H9 (cell line): ENCODE measurements around the gene SPAG5. TPM values are rescaled to one million over a fixed set of nuclear protein-coding genes. Genes with fewer than 3 reads are reported as not detected.

ENCODE experiments used
- DNase-seq: peaks from one replicate; pipeline ENCODE4 v3.0.0-alpha.2; 2017
- H2AFZ ChIP-seq: one replicate; pipeline ENCODE4 v1.6.1; 2013; ENCODE audit warnings: mild to moderate bottlenecking, low read length, control low read depth, moderate library complexity
- H2AK5ac ChIP-seq: 2 replicates; pipeline ENCODE4 v1.6.1; 2013; ENCODE audit warnings: low read length, control low read depth, mixed read lengths; ENCODE audit not compliant: insufficient read length
- H2BK120ac ChIP-seq: one replicate; pipeline ENCODE4 v1.6.1; 2013; ENCODE audit warnings: low read depth, mild to moderate bottlenecking, low read length, control low read depth, inconsistent platforms; ENCODE audit not compliant: poor library complexity, severe bottlenecking
- H2BK12ac ChIP-seq: 2 replicates; pipeline ENCODE4 v1.6.1; 2013; ENCODE audit warnings: low read length, control low read depth, mixed read lengths, low read depth; ENCODE audit not compliant: insufficient read length
- H2BK15ac ChIP-seq: 2 replicates; pipeline ENCODE4 v1.6.1; 2013; ENCODE audit warnings: low read depth, low read length, control low read depth
- H2BK20ac ChIP-seq: one replicate; pipeline ENCODE4 v1.6.1; 2013; ENCODE audit warnings: low read depth, mild to moderate bottlenecking, low read length, control low read depth, inconsistent platforms; ENCODE audit not compliant: poor library complexity, severe bottlenecking
- H2BK5ac ChIP-seq: 2 replicates; pipeline ENCODE4 v1.6.1; 2013; ENCODE audit warnings: low read length, control low read depth, mixed read lengths; ENCODE audit not compliant: insufficient read length
- H3K14ac ChIP-seq: 2 replicates; pipeline ENCODE4 v1.6.1; 2013; ENCODE audit warnings: low read length, control low read depth; ENCODE audit not compliant: insufficient read depth
- H3K18ac ChIP-seq: 2 replicates; pipeline ENCODE4 v1.6.1; 2013; ENCODE audit warnings: low read depth, mild to moderate bottlenecking, mixed read lengths, low read length, control low read depth; ENCODE audit not compliant: insufficient read length
- H3K23ac ChIP-seq: 2 replicates; pipeline ENCODE4 v1.6.1; 2013; ENCODE audit warnings: low read length, control low read depth, mixed read lengths, low read depth; ENCODE audit not compliant: insufficient read length
- H3K23me2 ChIP-seq: 2 replicates; pipeline ENCODE4 v1.6.1; 2013; ENCODE audit warnings: low read depth, mild to moderate bottlenecking, mixed read lengths, low read length, control low read depth; ENCODE audit not compliant: insufficient read length, poor library complexity, severe bottlenecking
- H3K27ac ChIP-seq: 2 replicates; pipeline ENCODE4 v1.5.1; 2013; ENCODE audit warnings: low read length, control low read depth, mixed read lengths, low read depth; ENCODE audit not compliant: insufficient read length
- H3K27me3 ChIP-seq: 2 replicates; pipeline ENCODE4 v1.6.1; 2013; ENCODE audit warnings: low read length, control low read depth, inconsistent platforms; ENCODE audit not compliant: insufficient read depth
- H3K4ac ChIP-seq: 2 replicates; pipeline ENCODE4 v1.6.1; 2013; ENCODE audit warnings: low read depth, mild to moderate bottlenecking, control low read depth, inconsistent platforms, low read length, moderate library complexity
- H3K4me1 ChIP-seq: 2 replicates; pipeline ENCODE4 v1.6.1; 2013; ENCODE audit warnings: low read length, control low read depth, inconsistent platforms; ENCODE audit not compliant: insufficient read depth
- H3K4me2 ChIP-seq: 2 replicates; pipeline ENCODE4 v1.6.1; 2013; ENCODE audit warnings: low read length, control low read depth, mixed read lengths; ENCODE audit not compliant: insufficient read length, insufficient read depth
- H3K56ac ChIP-seq: 2 replicates; pipeline ENCODE4 v1.6.1; 2013; ENCODE audit warnings: low read depth, mild to moderate bottlenecking, mixed read lengths, low read length, control low read depth; ENCODE audit not compliant: insufficient read length
- H3K79me1 ChIP-seq: 2 replicates; pipeline ENCODE4 v1.6.1; 2013; ENCODE audit warnings: low read depth, mild to moderate bottlenecking, moderate library complexity, low read length, control low read depth, inconsistent platforms; ENCODE audit not compliant: insufficient read depth, poor library complexity, severe bottlenecking
- H3K79me2 ChIP-seq: 2 replicates; pipeline ENCODE4 v1.6.1; 2013; ENCODE audit warnings: low read length, control low read depth, inconsistent platforms; ENCODE audit not compliant: insufficient read depth
- H3K9ac ChIP-seq: 2 replicates; pipeline ENCODE4 v1.6.1; 2013; ENCODE audit warnings: low read length, control low read depth, mixed read lengths; ENCODE audit not compliant: insufficient read length; ENCODE audit errors: extremely low read depth
- H3K9me3 ChIP-seq: one replicate; pipeline ENCODE4 v1.6.1; 2013; ENCODE audit warnings: low read depth, low read length, inconsistent platforms; ENCODE audit not compliant: control insufficient read depth
- H3T11ph ChIP-seq: one replicate; pipeline ENCODE4 v1.6.1; 2013; ENCODE audit warnings: mild to moderate bottlenecking, low read length, control low read depth, inconsistent platforms
- H4K20me1 ChIP-seq: one replicate; pipeline ENCODE4 v1.6.1; 2013; ENCODE audit not compliant: control insufficient read depth, insufficient read length, insufficient read depth
- H4K5ac ChIP-seq: 2 replicates; pipeline ENCODE4 v1.6.1; 2013; ENCODE audit warnings: low read depth, mild to moderate bottlenecking, mixed read lengths, low read length, control low read depth; ENCODE audit not compliant: insufficient read length
- H4K8ac ChIP-seq: replicated peaks from 2 replicates; pipeline ENCODE4 v1.6.1; 2013; ENCODE audit warnings: low read length, control low read depth, mixed read lengths, low read depth; ENCODE audit not compliant: insufficient read length
- H4K91ac ChIP-seq: 2 replicates; pipeline ENCODE4 v1.6.1; 2013; ENCODE audit warnings: low read depth, mild to moderate bottlenecking, moderate library complexity, mixed read lengths, low read length, control low read depth; ENCODE audit not compliant: insufficient read length
- H3K27ac Mint-ChIP-seq, 3 experiments: 2 replicates in 2 of 3; 3 replicates in 1 of 3; pipeline ENCODE4 v1.8.0; 2020 to 2021; ENCODE audit warnings: mixed read lengths in 3 of 3, mild to moderate bottlenecking in 1 of 3, moderate library complexity in 1 of 3
- H3K27me3 Mint-ChIP-seq: 2 replicates; pipeline ENCODE4 v1.8.0; 2021; ENCODE audit warnings: low read depth, mild to moderate bottlenecking, moderate library complexity, mixed read lengths
- H3K36me3 Mint-ChIP-seq, 3 experiments: 2 replicates in 2 of 3; 3 replicates in 1 of 3; pipeline ENCODE4 v1.8.0; 2020 to 2021; ENCODE audit warnings: low read depth in 3 of 3, mixed read lengths in 3 of 3; ENCODE audit not compliant: insufficient read depth in 1 of 3
- H3K4me1 Mint-ChIP-seq, 2 experiments: 2 replicates each; pipeline ENCODE4 v1.8.0; 2020; ENCODE audit warnings: mixed read lengths in 2 of 2
- H3K4me3 Mint-ChIP-seq, 2 experiments: 2 replicates in 1 of 2; 3 replicates in 1 of 2; pipeline ENCODE4 v1.8.0; 2020 to 2021; ENCODE audit warnings: mild to moderate bottlenecking in 2 of 2, mixed read lengths in 2 of 2, moderate library complexity in 1 of 2
- H3K9me3 Mint-ChIP-seq, 2 experiments: 2 replicates in 1 of 2; 3 replicates in 1 of 2; pipeline ENCODE4 v1.8.0; 2020; ENCODE audit warnings: mild to moderate bottlenecking in 2 of 2, mixed read lengths in 2 of 2, moderate library complexity in 1 of 2
- CTCF ChIP-seq: fragments of 200-600 bp; sonication (generic); conservative IDR thresholded peaks from 3 replicates; pipeline ENCODE4 v1.8.0; 2021; ENCODE audit warnings: antibody characterized with exemption, mild to moderate bottlenecking
- WGBS: extraction: QIAGEN DNeasy Blood & Tissue Kit; methylation state at CpG from one replicate; pipeline ENCODE4 v1.1.7; 2013; ENCODE audit warnings: missing lambda C conversion rate, low lambda C conversion rate, mixed read lengths; ENCODE audit not compliant: insufficient read length; ENCODE audit errors: extremely low coverage; 5-methylcytosine and 5-hydroxymethylcytosine counted together
- total RNA-seq: library from RNA; stranded (reverse); gene quantifications from 2 replicates; pipeline ENCODE4 v1.2.1, GENCODE V29; 2021

The SPAG5 gene
- total RNA-seq, 1 experiment from 2014 or later = 122 TPM

- H3K56ac ChIP-seq = no peak overlapping the region
- no peak overlapping the region for H2BK20ac ChIP-seq
- no peak overlapping the region for H4K8ac ChIP-seq
- no peak overlapping the region for H3K23ac ChIP-seq
- no peak for DNase-seq
- no peak overlapping the region for H3K27ac ChIP-seq
- no peaks in the 10 kb centered on the region for H3K9me3 Mint-ChIP-seq
- H3K9ac ChIP-seq = no peak overlapping the region
- H3K9me3 ChIP-seq = no peaks in the 10 kb centered on the region
- no peak overlapping the region for H2BK15ac ChIP-seq
- H3K4ac ChIP-seq = no peak overlapping the region
- no peak overlapping the region for H3K4me3 Mint-ChIP-seq
- no peak overlapping the region for H3K18ac ChIP-seq
- no peak overlapping the region for H2AFZ ChIP-seq
- H3K27me3 ChIP-seq = no peaks in the 10 kb centered on the region
- H3K79me1 ChIP-seq = no peaks in the 10 kb centered on the region
- H2AK5ac ChIP-seq = no peak overlapping the region
- H3K4me1 Mint-ChIP-seq = peaks cover 0 to 4% of the 10 kb centered on the region in 2 experiments; a peak in 1 of 4 replicates
- no peaks in the 10 kb centered on the region for H3K23me2 ChIP-seq
- H3K27ac Mint-ChIP-seq = no peak overlapping the region
- no peaks in the 10 kb centered on the region; the same call in 1 of the 2 replicates for H3K27me3 Mint-ChIP-seq
- H2BK5ac ChIP-seq = no peak overlapping the region
- H4K91ac ChIP-seq = no peak overlapping the region
- no peak overlapping the region for H4K5ac ChIP-seq
- no peaks in the 10 kb centered on the region for H4K20me1 ChIP-seq
- no peaks in the 10 kb centered on the region for H3K79me2 ChIP-seq
- no peak for TF ChIP-seq CTCF
- no peak overlapping the region for H3K4me2 ChIP-seq
- H3K14ac ChIP-seq = no peak overlapping the region
- H2BK120ac ChIP-seq = no peak overlapping the region
- no peak overlapping the region for H3T11ph ChIP-seq
- H3K4me1 ChIP-seq = no peaks in the 10 kb centered on the region
- H2BK12ac ChIP-seq = no peak overlapping the region
- no CpG with 5 or more reads among the region's 4 CpGs for WGBS
- H3K36me3 Mint-ChIP-seq = peaks cover 38 to 81% (median 64%) of the 10 kb centered on the region in 3 experiments; a peak in 6 of 7 replicates
Measured at GRCh38 chr17:28626818-28627217, 28.0 kb upstream of the SPAG5 start.
